ENCODE measurements around the gene PRR20B.
"Not testable (repeated sequence)": the region's sequence is repeated elsewhere in the genome, so short reads cannot be mapped to it uniquely, and the experiment has no call there.

Gene PRR20B

GRCh38 chr13:57160332-57160731 lies 13.0 kb downstream of the PRR20B start, which contains the start of gene PRR20D:
Gene PRR20D (plus strand): TSS chr13:57160632. CDS start chr13:57161019, 387 bp downstream.
- DNase-seq (ENCODE audit: low read depth in 2 of 2); H3K4me3 ChIP-seq (replicated peaks in 1 of 2; ENCODE audit: low read depth in 2 of 2, low read length in 2 of 2): not testable (repeated sequence)

GRCh38 chr13:57166897-57167296 lies 19.6 kb downstream of the PRR20B start, which contains the start of gene PRR20E:
Gene PRR20E (plus strand): TSS chr13:57167197. CDS start chr13:57167584, 387 bp downstream.
- DNase-seq (ENCODE audit: low read depth in 2 of 2); H3K4me3 ChIP-seq (replicated peaks in 1 of 2; ENCODE audit: low read depth in 2 of 2, low read length in 2 of 2): not testable (repeated sequence)

GRCh38 chr13:57191667-57192066 lies 44.4 kb downstream of the PRR20B start:
- TF ChIP-seq CTCF (IDR thresholded peaks at IDR 0.05; ENCODE audit: low read depth, low read length) = no peak
- H3K4me3 ChIP-seq (replicated peaks in 1 of 2; ENCODE audit: low read depth in 2 of 2, low read length in 2 of 2) = no peak overlapping the region
- DNase-seq (ENCODE audit: low read depth in 2 of 2) = no peak
